AG04450 (cell line): ENCODE data around the gene MCM9. TPM values are rescaled to one million over a fixed set of nuclear protein-coding genes. Genes with fewer than 3 reads are reported as not detected.

Experiments used
- CTCF ChIA-PET: fragments of 300-600, 350-600 bp; formaldehyde crosslinking; extraction: SDS; loops from one replicate; lab custom pipeline; 2022; ENCODE audit warnings: antibody characterized with exemption, inconsistent platforms; lab: Charles Lee
- POLR2A ChIA-PET: fragments of 350-600 bp; formaldehyde crosslinking; extraction: SDS; loops from one replicate; lab custom pipeline; 2021; ENCODE audit warnings: antibody characterized with exemption, inconsistent platforms; lab: Yijun Ruan, JAX
- DNase-seq: peaks from one replicate; pipeline ENCODE4 v3.0.0-alpha.2; 2011; ENCODE audit warnings: low read depth, low spot score
- H3K27ac ChIP-seq: one replicate; pipeline ENCODE4 v1.5.1; 2012; ENCODE audit warnings: low read depth, low read length, control low read depth
- H3K27me3 ChIP-seq: one replicate; pipeline ENCODE4 v1.6.0; 2012; ENCODE audit warnings: low read length; ENCODE audit not compliant: control insufficient read depth, insufficient read depth
- H3K4me3 ChIP-seq: 2 replicates; pipeline ENCODE4 v1.5.1; 2011; ENCODE audit warnings: mild to moderate bottlenecking, low read depth, low read length, control low read depth
- H3K9me3 ChIP-seq: 2 replicates; pipeline ENCODE4 v1.5.1; 2012; ENCODE audit warnings: low read length; ENCODE audit not compliant: control insufficient read depth, insufficient read depth
- polyA plus RNA-seq: library from polyadenylated mRNA; depleted of rRNA; stranded (reverse); fragments of >200 nt; gene quantifications from 2 replicates; pipeline ENCODE4 v1.2.3, GENCODE V29; 2011
- TF ChIP-seq, protein P1 (sequence below): IDR thresholded peaks from 2 replicates; pipeline ENCODE4 v1.5.1; 2011; ENCODE audit warnings: low read depth, low read length, control low read depth, inconsistent platforms

The MCM9 gene
- polyA plus RNA-seq, 1 experiment: 2.2 TPM

DNA sequence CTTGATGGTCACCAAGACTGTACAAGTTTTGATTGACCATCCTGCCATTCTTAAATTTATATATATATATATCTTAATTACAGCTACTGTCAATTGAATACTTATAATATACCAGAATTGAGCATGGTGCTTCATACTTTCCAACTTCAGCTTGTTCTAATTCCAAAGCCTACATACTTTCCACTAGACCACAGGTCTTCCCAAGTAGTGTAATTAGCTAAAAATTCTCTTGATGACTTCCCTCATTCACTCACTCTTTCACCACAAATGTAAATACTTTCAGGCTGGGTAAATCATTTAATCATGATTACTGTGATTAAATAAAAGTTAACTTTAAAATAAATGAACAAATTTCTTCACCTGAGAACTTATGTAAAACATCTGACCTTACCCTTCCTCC is 37.6 kb downstream of the MCM9 start:
- ChIA-PET POLR2A (no interaction called here), CTCF (interaction anchor here (1.3 to 1.8 kb wide), 3 partner anchors 38 to 612 kb away, joined by 3 to 6 read pairs (median 3); partner anchors contain the start of gene MCM9)
- no peak overlapping the region for H3K4me3 ChIP-seq
- H3K27me3 ChIP-seq: no peaks in the 10 kb centered on the region
- peaks cover 3% of the 10 kb centered on the region; the same call in 1 of the 2 replicates for H3K9me3 ChIP-seq
- H3K27ac ChIP-seq: no peak overlapping the region
- TF ChIP-seq, protein P1, sequence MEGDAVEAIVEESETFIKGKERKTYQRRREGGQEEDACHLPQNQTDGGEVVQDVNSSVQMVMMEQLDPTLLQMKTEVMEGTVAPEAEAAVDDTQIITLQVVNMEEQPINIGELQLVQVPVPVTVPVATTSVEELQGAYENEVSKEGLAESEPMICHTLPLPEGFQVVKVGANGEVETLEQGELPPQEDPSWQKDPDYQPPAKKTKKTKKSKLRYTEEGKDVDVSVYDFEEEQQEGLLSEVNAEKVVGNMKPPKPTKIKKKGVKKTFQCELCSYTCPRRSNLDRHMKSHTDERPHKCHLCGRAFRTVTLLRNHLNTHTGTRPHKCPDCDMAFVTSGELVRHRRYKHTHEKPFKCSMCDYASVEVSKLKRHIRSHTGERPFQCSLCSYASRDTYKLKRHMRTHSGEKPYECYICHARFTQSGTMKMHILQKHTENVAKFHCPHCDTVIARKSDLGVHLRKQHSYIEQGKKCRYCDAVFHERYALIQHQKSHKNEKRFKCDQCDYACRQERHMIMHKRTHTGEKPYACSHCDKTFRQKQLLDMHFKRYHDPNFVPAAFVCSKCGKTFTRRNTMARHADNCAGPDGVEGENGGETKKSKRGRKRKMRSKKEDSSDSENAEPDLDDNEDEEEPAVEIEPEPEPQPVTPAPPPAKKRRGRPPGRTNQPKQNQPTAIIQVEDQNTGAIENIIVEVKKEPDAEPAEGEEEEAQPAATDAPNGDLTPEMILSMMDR: no peak
- no peak for DNase-seq

DNA sequence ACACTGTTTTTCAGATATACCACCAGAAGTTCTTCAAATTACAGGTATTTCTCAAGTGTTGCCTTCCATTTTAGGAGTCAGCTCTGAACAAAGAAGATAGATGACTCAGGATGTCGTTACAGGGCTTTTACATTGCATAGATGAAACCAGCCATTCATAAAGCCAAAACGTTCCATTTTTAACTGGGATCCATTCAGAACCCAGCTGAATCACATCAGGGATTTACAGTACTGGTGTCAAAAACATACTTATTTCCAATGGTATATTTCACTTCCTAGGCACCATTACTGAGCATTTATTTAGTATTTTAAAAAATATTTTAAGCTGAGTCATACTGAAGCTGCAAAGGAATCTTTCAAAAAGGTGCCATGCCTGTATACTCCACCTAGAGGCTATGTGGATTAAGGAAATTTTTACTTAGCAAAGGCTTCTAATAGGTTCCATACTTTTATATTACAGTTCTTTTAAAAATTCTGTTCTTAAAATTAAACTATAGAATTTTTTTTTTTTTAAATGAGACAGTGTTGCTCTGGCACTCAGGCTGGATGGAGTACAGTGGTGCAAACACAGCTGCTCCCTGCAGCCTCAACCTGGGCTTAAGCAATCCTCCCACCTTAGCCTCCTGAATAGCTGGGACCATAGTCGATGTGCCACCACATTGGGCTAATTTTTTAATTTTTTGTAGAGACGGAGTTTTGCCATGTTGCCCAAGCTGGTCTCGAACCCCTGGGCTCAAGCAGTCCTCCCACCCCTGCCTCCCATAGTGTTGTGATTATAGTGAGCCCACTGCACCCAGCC is 38.4 kb downstream of the MCM9 start:
- ChIA-PET CTCF (interaction anchor here (0.9 to 1.9 kb wide), 8 partner anchors 10 to 613 kb away, joined by 3 to 7 read pairs (median 3); partner anchors contain the start of gene MCM9), POLR2A (interaction anchor here (0.8 kb wide), 1 partner anchor 38 kb away, joined by 5 read pairs; the partner anchor contains the start of gene MCM9)
- peaks cover 3% of the 10 kb centered on the region; the same call in 1 of the 2 replicates for H3K9me3 ChIP-seq
- H3K4me3 ChIP-seq: no peak overlapping the region; the same call in 1 of the 2 replicates
- TF ChIP-seq, protein P1: peak; percentile 50
- H3K27ac ChIP-seq: peak overlapping the region; percentile 25
- DNase-seq: no peak
- H3K27me3 ChIP-seq: no peaks in the 10 kb centered on the region

DNA sequence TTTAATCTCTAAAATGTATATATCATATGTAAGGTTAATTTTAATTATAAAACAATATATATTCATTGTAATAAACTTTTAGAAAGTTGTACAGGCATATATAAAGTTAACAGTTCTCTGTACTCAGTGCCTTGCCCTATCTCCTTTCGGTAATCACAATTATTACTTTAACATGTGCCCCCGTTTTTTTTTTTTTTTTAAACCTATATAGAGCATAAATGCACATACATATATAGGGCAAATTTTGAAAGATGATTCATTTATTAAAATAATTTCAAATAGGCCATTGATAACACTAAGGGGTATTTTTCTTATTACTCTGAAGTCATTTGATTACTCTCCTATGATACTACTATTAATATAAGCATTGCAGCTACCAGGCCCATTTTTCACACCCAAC is 39.1 kb downstream of the MCM9 start:
- H3K9me3 ChIP-seq: peaks cover 3% of the 10 kb centered on the region; the same call in 1 of the 2 replicates
- DNase-seq: no peak
- ChIA-PET CTCF (interaction anchor here (0.9 to 1.9 kb wide), 7 partner anchors 10 to 612 kb away, joined by 3 to 7 read pairs (median 3); partner anchors contain the start of gene MCM9), POLR2A (no interaction called here)
- TF ChIP-seq, protein P1: no peak
- no peak overlapping the region for H3K27ac ChIP-seq
- H3K27me3 ChIP-seq: no peaks in the 10 kb centered on the region
- peak overlapping the region; percentile 85 for H3K4me3 ChIP-seq

DNA sequence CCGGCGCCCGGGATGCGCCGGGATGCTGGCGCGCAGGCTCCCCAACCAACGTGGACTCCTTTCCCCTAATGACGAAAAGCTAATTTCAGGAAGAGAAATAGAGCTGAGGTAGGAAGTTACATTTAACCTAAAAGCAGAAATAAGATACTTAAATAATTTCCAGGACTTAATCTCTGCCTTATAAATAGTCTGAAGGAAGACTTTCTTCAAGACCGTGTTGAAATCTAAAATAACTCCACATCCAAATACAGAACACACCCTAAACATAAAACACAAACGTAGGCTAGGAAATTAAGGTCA is 39.7 kb downstream of the MCM9 start:
- CTCF ChIA-PET: interaction anchor here (0.6 to 1.9 kb wide), 4 partner anchors 13 to 902 kb away, joined by 3 to 7 read pairs (median 4); no protein-coding TSS in a partner anchor

More for the DNA sequence above, 39.7 kb downstream of the MCM9 start:
- POLR2A ChIA-PET: interaction anchor here (0.6 kb wide), 1 partner anchor 303 kb away, joined by 3 read pairs; no protein-coding TSS in a partner anchor
- TF ChIP-seq, protein P1: no peak
- no peak for DNase-seq
- no peak overlapping the region for H3K27ac ChIP-seq
- peak overlapping the region; percentile 85 for H3K4me3 ChIP-seq
- H3K27me3 ChIP-seq: no peaks in the 10 kb centered on the region
- peaks cover 3% of the 10 kb centered on the region; the same call in 1 of the 2 replicates for H3K9me3 ChIP-seq
